Stomach (tissue), 9 donors: Measurements from ENCODE around the gene TNRC18. TPM values are rescaled to one million over a fixed set of nuclear protein-coding genes. Genes with fewer than 3 reads are reported as not detected.

ENCODE experiments used
- DNase-seq, 2 donors: peaks; one replicate each; pipeline versions ENCODE4 v3.0.0 to v3.0.0-alpha.2; 2013 to 2019
- H3K27ac ChIP-seq, 5 donors: fragments of 200-600 bp in 4 of 5; sonication (generic) in 4 of 5; one replicate each; pipeline ENCODE4 v1.5.1; 2013 to 2019; ENCODE audit warnings: mild to moderate bottlenecking in 1 of 5, moderate library complexity in 1 of 5
- H3K27me3 ChIP-seq, 3 donors: fragments of 200-600 bp; sonication (generic); one replicate each; pipeline ENCODE4 v1.5.1; 2017 to 2019; ENCODE audit warnings: mixed run types in 1 of 3
- H3K36me3 ChIP-seq, 4 donors: fragments of 200-600 bp; sonication (generic); 1 replicate in 3 of 4; 2 replicates in 1 of 4; pipeline ENCODE4 v1.5.1; 2016 to 2019
- H3K4me1 ChIP-seq, 4 donors: fragments of 200-600 bp; sonication (generic); one replicate each; pipeline ENCODE4 v1.5.1; 2016 to 2019
- H3K4me3 ChIP-seq, 4 donors: fragments of 200-600 bp; sonication (generic) in 3 of 4; one replicate each; pipeline ENCODE4 v1.5.1; 2016 to 2019; ENCODE audit warnings: mild to moderate bottlenecking in 1 of 4
- H3K9me3 ChIP-seq, 4 donors: fragments of 200-600 bp; sonication (generic); one replicate each; pipeline ENCODE4 v1.5.1; 2016 to 2019
- EP300 ChIP-seq: sonication (generic); formaldehyde crosslinking; IDR thresholded peaks from one replicate; pipeline ENCODE4 v1.6.1; 2017; ENCODE audit warnings: antibody characterized with exemption
- POLR2A ChIP-seq, 4 donors: fragments of 450-650 bp; IDR thresholded peaks; one replicate each; pipeline ENCODE4 v1.6.1; 2016; ENCODE audit warnings: antibody characterized with exemption in 4 of 4, control low read depth in 2 of 4, mild to moderate bottlenecking in 1 of 4, moderate library complexity in 1 of 4
- POLR2AphosphoS5 ChIP-seq, 3 donors: sonication (generic); formaldehyde crosslinking; IDR thresholded peaks; one replicate each; pipeline ENCODE4 v1.6.1; 2016; ENCODE audit warnings: antibody characterized with exemption in 3 of 3
- WGBS, 5 donors: extraction: QIAGEN DNeasy Blood & Tissue Kit in 3 of 5; methylation state at CpG; one replicate each; pipeline versions ENCODE4 v1.1.5 to v1.1.7; 2013 to 2018; 5-methylcytosine and 5-hydroxymethylcytosine counted together
- intact Hi-C: fragments of 100-400 bp; cut with DNase I; formaldehyde crosslinking; loops from one replicate; pipeline ENCODE4 v1.15.1; 2023; ENCODE audit warnings: low total_unique reads
- polyA plus RNA-seq, 3 donors: library from polyadenylated mRNA; stranded (reverse); fragments of 200-250 nt; gene quantifications; one replicate each; pipeline ENCODE4 v1.2.3, GENCODE V29; 2013
- total RNA-seq, 5 donors: library from RNA; depleted of rRNA; stranded (reverse); fragments of >200 nt; gene quantifications; one replicate each; pipeline versions ENCODE4 v1.1.0 to v1.2.3, GENCODE V29; 2014 to 2016
- TF ChIP-seq, protein P1 (sequence below), 7 experiments: fragments of 450-650 bp in 4 of 7; fragments of 200-600 bp in 3 of 7; sonication (generic) in 3 of 7; IDR thresholded peaks; one replicate each; pipeline ENCODE4 v1.5.1; 2016 to 2019; ENCODE audit warnings: antibody characterized with exemption in 7 of 7, control low read depth in 2 of 7, mild to moderate bottlenecking in 1 of 7
- donor health status: healthy with polysubstance abuse.
- donor health status: Bipolar disorder and iron deficiency.
- donor health status: healthy.

The TNRC18 gene
- total and polyA plus RNA-seq, 8 donors, result 8.5 to 463 (median 81.8) TPM

DNA sequence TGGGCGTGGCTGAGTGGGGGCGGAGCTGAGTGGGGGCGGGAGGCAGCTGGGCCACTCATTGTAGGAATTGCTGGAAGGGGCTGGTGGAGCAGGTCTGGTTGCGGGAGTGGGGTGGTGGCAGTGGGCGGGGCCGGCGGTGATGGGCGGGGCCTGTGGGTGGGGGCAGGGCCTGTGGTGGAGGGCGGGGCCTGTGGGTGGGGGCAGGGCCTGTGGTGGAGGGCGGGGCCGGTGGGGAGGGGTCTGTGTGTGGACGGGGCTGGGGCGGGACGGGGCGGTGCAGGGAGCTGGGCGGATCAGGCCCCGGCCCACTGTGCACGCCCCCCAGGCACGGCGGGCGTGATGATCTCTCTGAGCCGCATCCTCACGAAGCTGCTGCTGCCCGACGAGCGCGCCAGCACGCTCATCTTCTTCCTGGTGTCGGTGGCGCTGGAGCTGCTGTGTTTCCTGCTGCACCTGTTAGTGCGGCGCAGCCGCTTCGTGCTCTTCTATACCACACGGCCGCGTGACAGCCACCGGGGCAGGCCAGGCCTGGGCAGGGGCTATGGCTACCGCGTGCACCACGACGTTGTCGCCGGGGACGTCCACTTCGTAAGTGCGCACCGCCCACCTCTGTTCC, 126.9 kb downstream of the TNRC18 start:
- Histone ChIP-seq H3K36me3 (no peaks in the 10 kb centered on the region), H3K9me3 (no peaks in the 10 kb centered on the region), H3K4me1 (peaks cover 0 to 14% (median 3%) of the 10 kb centered on the region in 4 donors), H3K4me3 (peak overlapping the region in 2 of 4 donors; percentile 9 to 22), H3K27me3 (peaks cover 0 to 30% (median 3%) of the 10 kb centered on the region in 3 donors), H3K27ac (no peak overlapping the region)
- intact Hi-C loops, result no loop called here
- DNase-seq, result peak in 1 of 2 donors; percentile 76
- WGBS, 5 donors, result 21 to 48% (median 35%) methylated on average over 7 to 48 of the region's 48 CpGs
- TF ChIP-seq EP300, result no peak
- TF ChIP-seq, protein P1, sequence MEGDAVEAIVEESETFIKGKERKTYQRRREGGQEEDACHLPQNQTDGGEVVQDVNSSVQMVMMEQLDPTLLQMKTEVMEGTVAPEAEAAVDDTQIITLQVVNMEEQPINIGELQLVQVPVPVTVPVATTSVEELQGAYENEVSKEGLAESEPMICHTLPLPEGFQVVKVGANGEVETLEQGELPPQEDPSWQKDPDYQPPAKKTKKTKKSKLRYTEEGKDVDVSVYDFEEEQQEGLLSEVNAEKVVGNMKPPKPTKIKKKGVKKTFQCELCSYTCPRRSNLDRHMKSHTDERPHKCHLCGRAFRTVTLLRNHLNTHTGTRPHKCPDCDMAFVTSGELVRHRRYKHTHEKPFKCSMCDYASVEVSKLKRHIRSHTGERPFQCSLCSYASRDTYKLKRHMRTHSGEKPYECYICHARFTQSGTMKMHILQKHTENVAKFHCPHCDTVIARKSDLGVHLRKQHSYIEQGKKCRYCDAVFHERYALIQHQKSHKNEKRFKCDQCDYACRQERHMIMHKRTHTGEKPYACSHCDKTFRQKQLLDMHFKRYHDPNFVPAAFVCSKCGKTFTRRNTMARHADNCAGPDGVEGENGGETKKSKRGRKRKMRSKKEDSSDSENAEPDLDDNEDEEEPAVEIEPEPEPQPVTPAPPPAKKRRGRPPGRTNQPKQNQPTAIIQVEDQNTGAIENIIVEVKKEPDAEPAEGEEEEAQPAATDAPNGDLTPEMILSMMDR (IDR thresholded peaks at IDR 0.05), result no peak
- TF ChIP-seq POLR2A (IDR thresholded peaks at IDR 0.05), result no peak
- no peak for TF ChIP-seq POLR2AphosphoS5 (IDR thresholded peaks at IDR 0.05)

DNA sequence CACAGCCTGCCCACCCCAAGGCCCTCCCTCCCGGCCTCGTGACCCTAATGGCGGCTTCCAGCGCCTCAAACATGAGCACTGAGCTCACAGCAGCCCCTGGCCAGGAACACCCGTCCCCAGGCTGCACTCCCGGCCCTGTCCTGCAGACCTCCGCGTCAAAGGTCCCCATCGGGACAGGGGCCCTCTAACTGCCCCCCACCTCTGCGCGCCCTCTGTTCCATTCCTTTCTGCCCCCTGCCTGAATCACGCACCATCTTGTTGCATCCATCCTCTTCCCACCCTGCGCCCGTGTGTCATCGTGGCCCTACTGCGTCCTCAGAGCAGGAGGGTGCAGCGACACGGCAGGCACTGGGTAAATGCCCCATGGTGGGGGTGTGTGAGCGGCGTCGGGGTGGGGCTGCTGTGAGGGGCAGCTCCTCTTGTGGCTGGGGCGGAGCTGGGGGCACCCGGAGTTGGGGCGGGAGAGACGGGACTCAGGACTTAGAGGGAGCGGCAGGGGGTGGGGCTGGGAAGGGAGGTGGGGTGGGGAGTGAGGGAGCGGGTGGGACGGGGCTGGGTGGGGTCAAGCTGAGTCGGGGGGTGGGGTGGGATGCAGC, 127.5 kb downstream of the TNRC18 start:
- Histone ChIP-seq H3K36me3 (no peaks in the 10 kb centered on the region), H3K9me3 (no peaks in the 10 kb centered on the region), H3K4me3 (no peak overlapping the region), H3K27ac (no peak overlapping the region), H3K4me1 (peaks cover 0 to 14% (median 3%) of the 10 kb centered on the region in 4 donors), H3K27me3 (peaks cover 0 to 30% (median 3%) of the 10 kb centered on the region in 3 donors)
- intact Hi-C loops, result no loop called here
- TF ChIP-seq POLR2AphosphoS5 (IDR thresholded peaks at IDR 0.05) (no peak), EP300 (no peak), POLR2A (IDR thresholded peaks at IDR 0.05) (no peak)
- TF ChIP-seq, protein P1 (IDR thresholded peaks at IDR 0.05), result no peak
- DNase-seq, result no peak
- 30 to 49% (median 38%) methylated on average over 12 to 29 of the region's 29 CpGs for whole genome bisulfite sequencing, 5 donors

DNA sequence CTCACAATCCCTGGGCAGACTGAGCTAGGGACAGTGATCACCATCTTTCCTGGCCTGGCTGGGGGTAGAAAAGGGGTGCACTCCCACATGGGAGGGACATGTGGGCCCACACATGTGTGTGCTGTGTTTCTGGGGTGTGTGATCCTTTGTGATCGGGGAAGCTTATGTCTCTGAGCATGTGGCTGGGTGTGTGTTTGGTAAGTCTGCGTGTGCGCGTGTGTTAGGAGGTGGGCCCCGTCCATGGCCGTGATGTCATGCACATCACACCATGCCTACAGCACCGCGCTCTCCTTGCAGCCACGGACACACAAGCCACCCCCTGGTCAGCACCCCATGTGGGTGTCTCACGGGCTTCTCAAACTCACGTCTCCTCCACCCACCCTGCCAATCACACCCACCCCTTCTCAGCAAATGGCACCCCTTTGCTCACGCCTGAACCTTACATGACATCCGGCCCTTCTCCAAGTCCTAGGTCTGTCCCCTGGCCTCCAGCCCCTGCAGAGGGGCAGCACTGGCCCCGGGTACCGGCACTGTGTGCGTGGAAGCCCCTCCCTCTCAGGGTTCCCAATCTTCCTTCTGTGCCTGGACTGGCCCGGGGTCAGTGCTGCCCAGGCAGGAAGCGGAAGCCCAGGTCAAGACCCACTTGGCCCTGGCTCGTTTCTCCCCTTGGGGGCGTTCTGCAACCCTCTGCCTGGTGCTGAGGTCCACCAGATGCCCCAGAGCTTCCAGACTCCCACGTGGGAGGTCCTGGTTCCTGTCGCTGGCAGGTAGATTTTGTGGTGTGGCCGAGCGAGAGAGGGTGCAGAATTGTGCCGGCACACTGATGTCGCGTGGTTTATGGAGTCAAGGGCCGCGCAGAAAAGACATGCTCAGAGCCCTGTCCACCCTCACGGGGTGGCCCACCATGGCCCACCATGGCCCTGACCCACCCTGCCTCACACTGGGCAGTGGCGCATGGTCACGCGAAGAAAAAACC, 128.3 kb downstream of the TNRC18 start:
- WGBS, 5 donors, result 85 to 93% (median 86%) methylated on average over 22 to 33 of the region's 33 CpGs
- TF ChIP-seq POLR2AphosphoS5 (IDR thresholded peaks at IDR 0.05) (no peak), EP300 (no peak), POLR2A (IDR thresholded peaks at IDR 0.05) (no peak)
- TF ChIP-seq, protein P1 (IDR thresholded peaks at IDR 0.05), result no peak
- Histone ChIP-seq H3K9me3 (no peaks in the 10 kb centered on the region), H3K27me3 (peaks cover 0 to 30% (median 3%) of the 10 kb centered on the region in 3 donors), H3K4me3 (no peak overlapping the region), H3K27ac (no peak overlapping the region), H3K4me1 (peaks cover 0 to 14% (median 3%) of the 10 kb centered on the region in 4 donors), H3K36me3 (no peaks in the 10 kb centered on the region)
- no peak for DNase-seq
- intact Hi-C loops, result no loop called here
